ENCODE measurements around the gene CRACR2A. TPM values are rescaled to one million over a fixed set of nuclear protein-coding genes. Genes with fewer than 3 reads are reported as not detected.

CRACR2A gene
- total and polyA plus RNA-seq, 2 of the 8 experiments (the other 6 are each of a cell fraction or from before 2014, with no cell fraction given) = 0.85 to 3.2 TPM

GRCh38 chr12:3607039-3607720 is 145.7 kb downstream of the CRACR2A start (continued):
- TF ChIP-seq CHD7 (IDR thresholded peaks at IDR 0.05; ENCODE audit: insufficient replicate concordance, low read length) (no peak), GABPA (IDR thresholded peaks at IDR 0.05; ENCODE audit: borderline replicate concordance, insufficient read depth, low read length) (no peak), SAP30 (IDR thresholded peaks at IDR 0.05; ENCODE audit: insufficient read depth, insufficient replicate concordance, low read length) (no peak), TEAD4 (IDR thresholded peaks at IDR 0.05; ENCODE audit: low read depth, low read length) (no peak), CBX5 (IDR thresholded peaks at IDR 0.05; ENCODE audit: low read depth, low read length) (no peak), USF2 (IDR thresholded peaks at IDR 0.05; ENCODE audit: low read length) (no peak), SIN3A (conservative IDR thresholded peaks at IDR 0.05 in 1 of 2, IDR thresholded peaks at IDR 0.05 in 1 of 2; ENCODE audit: low read depth in 1 of 2, low read length in 2 of 2) (no peak), SRF (IDR thresholded peaks at IDR 0.05; ENCODE audit: low read depth, low read length) (no peak)
